ENCODE measurements around the gene A2M.

Gene A2M

GRCh38 chr12:9098115-9098452 lies 17.6 kb downstream of the A2M start:
- no peak for DNase-seq

GRCh38 chr12:9096563-9097176 lies 19.0 kb downstream of the A2M start:
- DNase-seq = no peak

- DNase-seq = no peak
Observed at GRCh38 chr12:9095322-9095721, 20.4 kb downstream of the A2M start.

- no peak for DNase-seq
Observed at GRCh38 chr12:9094512-9095206, 21.1 kb downstream of the A2M start.

- DNase-seq = no peak
Observed at GRCh38 chr12:9091891-9092598, 23.7 kb downstream of the A2M start.

- no peak for DNase-seq
Observed at GRCh38 chr12:9090220-9090619, 25.5 kb downstream of the A2M start.

GRCh38 chr12:9087087-9087835 lies 28.5 kb downstream of the A2M start:
- no peak for DNase-seq

- DNase-seq = no peak
Observed at GRCh38 chr12:9086087-9086486, 29.6 kb downstream of the A2M start.

- DNase-seq = no peak
Observed at GRCh38 chr12:9084417-9084816, 31.3 kb downstream of the A2M start.

GRCh38 chr12:9083793-9084192 lies 31.9 kb downstream of the A2M start:
- no peak for DNase-seq

- no peak for DNase-seq
Observed at GRCh38 chr12:9081667-9082427, 33.9 kb downstream of the A2M start.

- DNase-seq = no peak
Observed at GRCh38 chr12:9079883-9080675, 35.6 kb downstream of the A2M start.

GRCh38 chr12:9079082-9079481 lies 36.6 kb downstream of the A2M start:
- no peak for DNase-seq

- DNase-seq = no peak
Observed at GRCh38 chr12:9077152-9078031, 38.3 kb downstream of the A2M start.

GRCh38 chr12:9076733-9077132 lies 39.0 kb downstream of the A2M start:
- DNase-seq = no peak

GRCh38 chr12:9075138-9075535 lies 40.6 kb downstream of the A2M start:
- DNase-seq = no peak

- DNase-seq = no peak
Observed at GRCh38 chr12:9074484-9075137, 41.1 kb downstream of the A2M start.

GRCh38 chr12:9073076-9073475 lies 42.6 kb downstream of the A2M start:
- no peak for DNase-seq

- no peak for DNase-seq
Observed at GRCh38 chr12:9072481-9073038, 43.2 kb downstream of the A2M start.

- no peak for DNase-seq
Observed at GRCh38 chr12:9071969-9072368, 43.8 kb downstream of the A2M start.
